Keratinocyte (primary cell): Measurements from ENCODE around the gene TMEM243. TPM values are rescaled to one million over a fixed set of nuclear protein-coding genes. Genes with fewer than 3 reads are reported as not detected.

ENCODE experiments used
- DNase-seq: peaks from one replicate; pipeline ENCODE4 v3.0.0-alpha.2; 2011; ENCODE audit warnings: low read depth, missing footprints, low spot score
- FAIRE-seq: peaks from 2 replicates; lab custom pipeline; 2011; peaks lifted over from hg19 to GRCh38; lab: Jason Lieb, UNC
- H2AFZ ChIP-seq: 2 replicates; pipeline ENCODE4 v1.6.0; 2012; ENCODE audit warnings: low read length, control low read depth, inconsistent platforms; ENCODE audit not compliant: control insufficient read depth
- H3K27ac ChIP-seq: 2 replicates; pipeline ENCODE4 v1.5.1; 2011; ENCODE audit warnings: low read length; ENCODE audit not compliant: control insufficient read depth, insufficient read depth
- H3K27me3 ChIP-seq: 3 replicates; pipeline ENCODE4 v1.6.0; 2011; ENCODE audit warnings: low read length; ENCODE audit not compliant: control insufficient read depth, insufficient read depth; ENCODE audit errors: extremely low read depth
- H3K36me3 ChIP-seq, 2 experiments: 2 replicates in 1 of 2; 3 replicates in 1 of 2; pipeline ENCODE4 v1.5.1; 2011; ENCODE audit warnings: low read length in 2 of 2, mild to moderate bottlenecking in 1 of 2; ENCODE audit not compliant: control insufficient read depth in 2 of 2, insufficient read depth in 2 of 2; ENCODE audit errors: extremely low read depth in 1 of 2
- H3K4me1 ChIP-seq: 3 replicates; pipeline ENCODE4 v1.5.1; 2011; ENCODE audit warnings: low read length; ENCODE audit not compliant: control insufficient read depth, insufficient read depth; ENCODE audit errors: extremely low read depth
- H3K4me2 ChIP-seq: 3 replicates; pipeline ENCODE4 v1.6.0; 2011; ENCODE audit warnings: low read depth, low read length; ENCODE audit not compliant: control insufficient read depth, insufficient read depth; ENCODE audit errors: extremely low read depth
- H3K4me3 ChIP-seq, 3 experiments: fragments of 200-600 bp in 1 of 3; sonication (generic) in 1 of 3; 2 replicates in 2 of 3; 3 replicates in 1 of 3; pipeline ENCODE4 v1.5.1; 2011 to 2016; ENCODE audit warnings: low read length in 3 of 3, mild to moderate bottlenecking in 3 of 3, control low read depth in 2 of 3, inconsistent platforms in 1 of 3, low read depth in 1 of 3, mixed read lengths in 1 of 3, mixed run types in 1 of 3, moderate library complexity in 1 of 3; ENCODE audit not compliant: control insufficient read depth in 2 of 3, insufficient read depth in 2 of 3; ENCODE audit errors: extremely low read depth in 1 of 3
- H3K79me2 ChIP-seq: 2 replicates; pipeline ENCODE4 v1.6.0; 2012; ENCODE audit warnings: low read length; ENCODE audit not compliant: control insufficient read depth, insufficient read depth
- H3K9ac ChIP-seq: 3 replicates; pipeline ENCODE4 v1.6.0; 2011; ENCODE audit warnings: low read length; ENCODE audit not compliant: control insufficient read depth, insufficient read depth; ENCODE audit errors: extremely low read depth
- H3K9me1 ChIP-seq: 3 replicates; pipeline ENCODE4 v1.6.0; 2011; ENCODE audit warnings: low read length; ENCODE audit not compliant: control insufficient read depth, insufficient read depth; ENCODE audit errors: extremely low read depth
- H3K9me3 ChIP-seq: 2 replicates; pipeline ENCODE4 v1.5.1; 2012; ENCODE audit warnings: low read depth, low read length; ENCODE audit not compliant: control insufficient read depth
- H4K20me1 ChIP-seq: 3 replicates; pipeline ENCODE4 v1.6.0; 2011; ENCODE audit warnings: low read length; ENCODE audit not compliant: control insufficient read depth, insufficient read depth; ENCODE audit errors: extremely low read depth
- EZH2 ChIP-seq: IDR thresholded peaks from one replicate; pipeline ENCODE4 v1.6.1; 2012; ENCODE audit warnings: inconsistent platforms, mild to moderate bottlenecking, low read length, moderate library complexity
- dilution Hi-C: fragments of 300-500 bp; cut with MboI; formaldehyde crosslinking; loops from one replicate; pipeline ENCODE4 v1.7.0; 2020; ENCODE audit warnings: low sequenced_read_pairs; ENCODE audit not compliant: extremely low pct_ligation_motif_present
- polyA plus RNA-seq, 5 experiments: library from polyadenylated mRNA; depleted of rRNA in 3 of 5; stranded (reverse) in 3 of 5; stranded (forward) in 1 of 5; unstranded in 1 of 5; fragments of >200 nt; gene quantifications; 1 replicate in 1 of 5; 2 replicates in 3 of 5; 3 replicates in 1 of 5; pipeline versions ENCODE4 v1.2.1 to v1.2.3, GENCODE V29; 2011 to 2012; ENCODE audit warnings: missing spikeins in 2 of 5, low read depth in 1 of 5, low replicate concordance in 1 of 5
- small RNA-seq, 3 experiments: library from RNA; depleted of rRNA; stranded (forward); fragments of <200 nt; gene quantifications; one replicate each; pipeline ENCODE3, GENCODE V24; 2012; ENCODE audit warnings: low read depth in 3 of 3, low replicate concordance in 1 of 3; ENCODE audit not compliant: insufficient read length in 3 of 3
- TF ChIP-seq, protein P1 (sequence below), 3 experiments: IDR thresholded peaks in 1 of 3; conservative IDR thresholded peaks in 1 of 3; optimal IDR thresholded peaks in 1 of 3; 2 replicates in 2 of 3; 3 replicates in 1 of 3; pipeline versions ENCODE3 to v1.5.1; 2011; ENCODE audit warnings: low read length in 3 of 3, mild to moderate bottlenecking in 3 of 3, moderate library complexity in 2 of 3, control low read depth in 1 of 3, inconsistent platforms in 1 of 3; ENCODE audit not compliant: insufficient read depth in 2 of 3; ENCODE audit errors: extremely low read depth in 1 of 3

The TMEM243 gene
- polyA plus RNA-seq, 1 donor (not counting 4 experiments of a cell fraction or from before 2014, with no cell fraction given) = 30.6 TPM

GRCh38 chr7:87147500-87147899, 72.0 kb downstream of the TMEM243 start:
- FAIRE-seq (no peak), DNase-seq (no peak)
- Histone ChIP-seq H3K9me3 (no peaks in the 10 kb centered on the region), H3K36me3 (no peaks in the 10 kb centered on the region), H3K9me1 (no peaks in the 10 kb centered on the region), H3K4me3 (no peak overlapping the region), H3K4me2 (no peak overlapping the region), H3K79me2 (no peaks in the 10 kb centered on the region), H3K27ac (no peak overlapping the region), H3K27me3 (no peaks in the 10 kb centered on the region), H3K9ac (no peak overlapping the region), H3K4me1 (peaks cover 9% of the 10 kb centered on the region), H2AFZ (peak overlapping the region; percentile 13), H4K20me1 (no peaks in the 10 kb centered on the region)
- dilution Hi-C loops = no loop called here
- TF ChIP-seq, protein P1, sequence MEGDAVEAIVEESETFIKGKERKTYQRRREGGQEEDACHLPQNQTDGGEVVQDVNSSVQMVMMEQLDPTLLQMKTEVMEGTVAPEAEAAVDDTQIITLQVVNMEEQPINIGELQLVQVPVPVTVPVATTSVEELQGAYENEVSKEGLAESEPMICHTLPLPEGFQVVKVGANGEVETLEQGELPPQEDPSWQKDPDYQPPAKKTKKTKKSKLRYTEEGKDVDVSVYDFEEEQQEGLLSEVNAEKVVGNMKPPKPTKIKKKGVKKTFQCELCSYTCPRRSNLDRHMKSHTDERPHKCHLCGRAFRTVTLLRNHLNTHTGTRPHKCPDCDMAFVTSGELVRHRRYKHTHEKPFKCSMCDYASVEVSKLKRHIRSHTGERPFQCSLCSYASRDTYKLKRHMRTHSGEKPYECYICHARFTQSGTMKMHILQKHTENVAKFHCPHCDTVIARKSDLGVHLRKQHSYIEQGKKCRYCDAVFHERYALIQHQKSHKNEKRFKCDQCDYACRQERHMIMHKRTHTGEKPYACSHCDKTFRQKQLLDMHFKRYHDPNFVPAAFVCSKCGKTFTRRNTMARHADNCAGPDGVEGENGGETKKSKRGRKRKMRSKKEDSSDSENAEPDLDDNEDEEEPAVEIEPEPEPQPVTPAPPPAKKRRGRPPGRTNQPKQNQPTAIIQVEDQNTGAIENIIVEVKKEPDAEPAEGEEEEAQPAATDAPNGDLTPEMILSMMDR (optimal IDR thresholded peaks at IDR 0.05 in 1 of 3, IDR thresholded peaks at IDR 0.05 in 1 of 3, conservative IDR thresholded peaks at IDR 0.05 in 1 of 3; ENCODE audit: extremely low read depth in 1 of 3, insufficient read depth in 2 of 3, low read length in 3 of 3) = no peak
- no peak for TF ChIP-seq EZH2

- dilution Hi-C loops = no loop called here
- H3K4me2 ChIP-seq = no peak overlapping the region
- FAIRE-seq (no peak), DNase-seq (no peak)
- no peaks in the 10 kb centered on the region for H4K20me1 ChIP-seq
- no peak overlapping the region for H2AFZ ChIP-seq
- TF ChIP-seq, protein P1 (optimal IDR thresholded peaks at IDR 0.05 in 1 of 3, IDR thresholded peaks at IDR 0.05 in 1 of 3, conservative IDR thresholded peaks at IDR 0.05 in 1 of 3; ENCODE audit: extremely low read depth in 1 of 3, insufficient read depth in 2 of 3, low read length in 3 of 3) = no peak
- TF ChIP-seq EZH2 = no peak
- no peaks in the 10 kb centered on the region for H3K27me3 ChIP-seq
- H3K4me1 ChIP-seq = peaks cover 9% of the 10 kb centered on the region
- H3K9ac ChIP-seq = no peak overlapping the region
- H3K36me3 ChIP-seq = no peaks in the 10 kb centered on the region
- H3K79me2 ChIP-seq = no peaks in the 10 kb centered on the region
- H3K4me3 ChIP-seq = no peak overlapping the region
- H3K9me1 ChIP-seq = no peaks in the 10 kb centered on the region
- H3K27ac ChIP-seq = no peak overlapping the region
- no peaks in the 10 kb centered on the region for H3K9me3 ChIP-seq
Observed at GRCh38 chr7:87146740-87147386, 72.7 kb downstream of the TMEM243 start.

Small RNAs within 50 kb of the gene (small RNA-seq; reads per million reads assigned to genes)
- gene RF00019 = 0 reads per million in 3 experiments
- 0 reads per million in 3 experiments for gene RF02271

Other genes starting within 250 kb of the TMEM243 start
- gene ELAPOR2, start 160.1 kb downstream of the TMEM243 start, polyA plus RNA-seq = 1.7 to 3.3 TPM (median 1.8 TPM) in 3 replicates
- gene DMTF1, start 67.3 kb downstream of the TMEM243 start, polyA plus RNA-seq = 44.7 to 98.4 TPM (median 87.5 TPM) in 3 replicates
- gene CROT, start 125.9 kb upstream of the TMEM243 start, polyA plus RNA-seq = 13.3 to 22.3 TPM (median 18.9 TPM) in 3 replicates